MV-4-11 (cell line): Measurements from ENCODE around the gene APOA4.

Source experiments
- DNase-seq: peaks from one replicate; lab custom pipeline; 2025; lab: John Stamatoyannopoulos, UW

Gene APOA4

DNA sequence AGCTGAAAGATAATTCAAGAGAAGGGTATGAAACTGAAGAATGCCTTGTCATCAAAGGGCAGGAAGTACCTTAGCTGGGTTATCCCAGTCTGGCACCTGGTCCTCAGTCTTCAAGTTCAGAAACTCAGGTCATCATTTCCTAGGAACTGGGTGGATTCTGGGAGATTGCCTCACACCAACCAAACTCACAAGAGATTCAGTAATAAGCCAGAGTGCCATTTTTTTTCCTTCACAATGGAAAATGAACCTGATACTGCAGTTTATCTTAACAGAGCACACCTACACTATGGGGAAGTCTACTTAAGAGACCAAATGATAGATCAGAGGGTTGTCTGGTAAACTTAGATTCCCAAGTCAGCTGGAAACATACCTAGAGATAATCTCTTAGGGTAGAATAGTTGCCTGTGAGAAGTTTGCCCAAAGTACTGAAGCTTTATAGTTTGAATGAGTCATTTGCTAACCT, 46.6 kb downstream of the APOA4 start:
- DNase-seq, result no peak

GRCh38 chr11:116775975-116776374, 47.1 kb downstream of the APOA4 start:
- DNase-seq, result no peak

DNA sequence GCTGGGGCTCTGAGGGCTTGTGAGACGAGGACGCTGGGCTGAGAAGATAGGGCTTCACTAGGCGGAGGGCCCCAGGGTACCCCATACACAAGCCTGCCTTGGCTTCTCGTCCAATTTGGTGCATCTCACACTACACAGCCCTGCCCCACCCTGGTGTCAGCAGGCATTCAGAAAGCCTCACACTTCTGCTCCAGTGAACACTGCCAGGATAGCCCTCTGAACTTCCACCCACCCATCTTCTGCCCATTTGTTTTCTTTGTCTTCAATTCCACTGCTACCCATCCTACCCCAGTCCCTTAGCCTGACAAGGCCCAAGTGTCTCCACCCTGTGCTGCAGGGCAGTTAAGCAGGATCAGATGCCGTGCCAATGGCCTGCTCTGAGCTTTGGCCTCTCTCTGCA, 48.4 kb downstream of the APOA4 start:
- DNase-seq, result no peak

GRCh38 chr11:116773203-116774097, 49.7 kb downstream of the APOA4 start:
- DNase-seq, result peak; percentile 81

GRCh38 chr11:116772443-116773202, 50.5 kb downstream of the APOA4 start, which contains the start of gene BUD13:
Gene BUD13, minus strand, starts transcription at chr11:116772987. Its CDS starts 23 bp downstream, at chr11:116772964.
- DNase-seq, result peak; percentile 81

- DNase-seq, result no peak
These were observed 51.2 kb downstream of the APOA4 start for GRCh38 chr11:116771935-116772334.
